Activated T-helper 17 cell treated with anti-CD3 and anti-CD28 coated beads, Interleukin-2, amount 50 U/mL, for 72 hours (primary cell): ENCODE results near the gene AOX1. TPM values are rescaled to one million over a fixed set of nuclear protein-coding genes. Genes with fewer than 3 reads are reported as not detected.

Experiments
- ATAC-seq: fragments of 150-1000 bp; cut with Tn5 transposase; replicated peaks from 2 replicates; pipeline ENCODE4 v1.10.0; 2021; ENCODE audit warnings: mild to moderate bottlenecking, moderate library complexity
- H3K27ac Mint-ChIP-seq: one replicate; pipeline ENCODE4 v1.8.0; 2022; ENCODE audit warnings: mixed read lengths
- H3K27me3 Mint-ChIP-seq: one replicate; pipeline ENCODE4 v1.8.0; 2022; ENCODE audit warnings: mixed read lengths
- H3K36me3 Mint-ChIP-seq: one replicate; pipeline ENCODE4 v1.8.0; 2022; ENCODE audit warnings: low read depth, mild to moderate bottlenecking, mixed read lengths
- H3K4me1 Mint-ChIP-seq: one replicate; pipeline ENCODE4 v1.8.0; 2022; ENCODE audit warnings: mixed read lengths
- H3K4me3 Mint-ChIP-seq: one replicate; pipeline ENCODE4 v1.8.0; 2022; ENCODE audit warnings: mild to moderate bottlenecking, mixed read lengths
- H3K9me3 Mint-ChIP-seq: one replicate; pipeline ENCODE4 v1.8.0; 2022; ENCODE audit warnings: mixed read lengths
- total RNA-seq, 2 donors: library from RNA; stranded (reverse); gene quantifications; one replicate each; pipeline ENCODE4 v1.2.3, GENCODE V29; 2022

AOX1 gene
- total RNA-seq, 2 donors from 2014 or later: 0.04 to 0.95 TPM

DNA sequence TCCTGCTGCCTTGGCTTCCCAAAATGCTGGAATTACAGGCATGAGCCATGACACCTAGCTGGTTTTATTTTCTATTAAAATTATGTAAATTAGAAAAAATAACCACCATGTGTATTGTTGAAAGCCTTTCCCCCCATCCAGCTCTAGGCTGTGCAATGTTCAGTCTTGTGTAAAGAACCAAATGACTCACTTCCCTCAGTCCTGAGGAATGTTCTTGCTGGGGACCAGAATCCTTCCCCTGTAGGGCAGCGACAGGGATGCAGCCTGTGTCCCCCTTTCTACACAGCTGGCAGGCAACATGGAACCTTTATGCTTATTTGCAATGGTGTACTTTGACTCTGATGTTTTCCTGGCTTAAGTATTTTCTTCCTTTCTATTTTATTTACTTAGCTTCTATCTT lies 29.4 kb downstream of the AOX1 start:
- Mint-ChIP-seq H3K27ac (no peak overlapping the region), H3K4me1 (peaks cover 10% of the 10 kb centered on the region), H3K9me3 (no peaks in the 10 kb centered on the region), H3K36me3 (no peaks in the 10 kb centered on the region), H3K27me3 (peaks cover 13% of the 10 kb centered on the region), H3K4me3 (no peak overlapping the region)
- no peak for ATAC-seq

GRCh38 chr2:200616193-200616592 lies 30.4 kb downstream of the AOX1 start:
- H3K27me3 Mint-ChIP-seq: peaks cover 13% of the 10 kb centered on the region
- no peaks in the 10 kb centered on the region for H3K36me3 Mint-ChIP-seq
- ATAC-seq: no peak
- H3K9me3 Mint-ChIP-seq: no peaks in the 10 kb centered on the region
- peaks cover 10% of the 10 kb centered on the region for H3K4me1 Mint-ChIP-seq
- H3K4me3 Mint-ChIP-seq: no peak overlapping the region
- H3K27ac Mint-ChIP-seq: no peak overlapping the region

GRCh38 chr2:200616656-200617055 lies 30.8 kb downstream of the AOX1 start:
- no peak for ATAC-seq
- Mint-ChIP-seq H3K4me3 (no peak overlapping the region), H3K9me3 (no peaks in the 10 kb centered on the region), H3K27me3 (peaks cover 13% of the 10 kb centered on the region), H3K36me3 (no peaks in the 10 kb centered on the region), H3K4me1 (peaks cover 10% of the 10 kb centered on the region), H3K27ac (no peak overlapping the region)

- no peaks in the 10 kb centered on the region for H3K36me3 Mint-ChIP-seq
These were observed 31.6 kb downstream of the AOX1 start for GRCh38 chr2:200617156-200618053.

DNA sequence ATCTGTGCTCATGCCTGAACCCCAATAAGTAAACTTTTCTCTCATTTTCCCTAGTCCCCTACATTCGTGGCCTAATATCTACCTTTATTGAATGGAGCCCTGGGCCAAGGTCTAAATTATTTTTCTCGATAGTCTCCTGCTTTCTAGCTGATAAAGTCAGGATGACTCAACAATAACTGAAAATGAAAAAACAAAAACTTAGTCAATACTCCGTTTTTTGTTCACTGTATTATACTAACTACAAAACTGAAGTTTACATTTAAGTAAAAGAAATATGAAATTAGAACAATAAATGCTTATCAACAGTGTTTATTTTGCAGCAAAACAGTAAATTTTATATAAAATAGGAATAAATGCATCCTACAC lies 32.2 kb downstream of the AOX1 start:
- Mint-ChIP-seq H3K9me3 (no peaks in the 10 kb centered on the region), H3K4me3 (no peak overlapping the region)
- ATAC-seq: peak; percentile 20

More at GRCh38 chr2:200617156-200618053, 31.6 kb downstream of the AOX1 start:
- ATAC-seq: peak; percentile 8
- H3K4me3 Mint-ChIP-seq: no peak overlapping the region
- H3K27ac Mint-ChIP-seq: no peak overlapping the region
- H3K9me3 Mint-ChIP-seq: no peaks in the 10 kb centered on the region
- H3K4me1 Mint-ChIP-seq: peaks cover 10% of the 10 kb centered on the region
- H3K27me3 Mint-ChIP-seq: peaks cover 9% of the 10 kb centered on the region

DNA sequence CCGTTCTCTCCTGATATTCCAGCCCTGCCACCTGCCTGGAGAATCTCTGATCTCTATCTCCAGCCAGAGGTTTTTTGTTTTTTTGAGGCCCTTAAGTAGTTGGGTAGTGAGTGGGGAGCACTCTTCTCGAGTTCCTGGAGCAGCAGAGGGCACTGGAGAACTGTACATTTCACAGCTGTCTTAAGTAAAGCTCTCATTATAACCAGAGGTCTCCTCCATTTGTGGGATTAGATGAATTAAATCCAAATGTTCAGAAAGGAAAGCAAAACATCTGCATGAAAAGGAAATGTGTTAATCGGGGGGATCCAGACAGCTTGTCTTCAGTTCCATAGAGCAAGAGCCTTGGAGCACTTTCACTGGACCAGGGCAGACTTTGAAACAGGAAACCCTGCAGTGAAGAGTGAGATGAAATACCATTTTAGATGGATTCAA lies 32.8 kb downstream of the AOX1 start:
- H3K4me3 Mint-ChIP-seq: no peak overlapping the region
- peaks cover 10% of the 10 kb centered on the region for H3K4me1 Mint-ChIP-seq
- peak overlapping the region; percentile 16 for H3K27ac Mint-ChIP-seq

More for the DNA sequence above, 32.2 kb downstream of the AOX1 start:
- no peaks in the 10 kb centered on the region for H3K36me3 Mint-ChIP-seq
- H3K27me3 Mint-ChIP-seq: peaks cover 9% of the 10 kb centered on the region
- peaks cover 10% of the 10 kb centered on the region for H3K4me1 Mint-ChIP-seq
- no peak overlapping the region for H3K27ac Mint-ChIP-seq

DNA sequence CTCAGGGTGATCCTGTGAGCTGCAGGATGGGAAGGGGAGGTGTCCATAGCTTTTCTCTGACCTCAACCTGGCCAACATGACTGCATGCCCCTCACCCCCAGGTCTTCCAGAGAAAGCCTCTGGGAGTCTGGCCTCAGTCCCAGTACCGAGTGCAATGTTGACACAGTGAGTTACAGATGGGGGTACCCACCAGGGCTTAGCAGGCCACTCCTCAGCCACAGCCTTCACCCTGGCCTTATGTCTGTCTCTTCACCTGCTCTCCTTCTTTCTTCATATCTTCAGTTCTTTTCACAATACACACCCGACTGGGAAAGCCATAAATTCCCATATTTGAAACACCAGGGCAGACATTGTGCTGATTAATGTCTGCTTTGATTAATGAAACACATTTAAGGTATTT lies 33.5 kb downstream of the AOX1 start:
- peaks cover 12% of the 10 kb centered on the region for H3K27me3 Mint-ChIP-seq

More for the DNA sequence above, 32.8 kb downstream of the AOX1 start:
- peaks cover 9% of the 10 kb centered on the region for H3K27me3 Mint-ChIP-seq
- ATAC-seq: no peak
- H3K36me3 Mint-ChIP-seq: no peaks in the 10 kb centered on the region
- H3K9me3 Mint-ChIP-seq: no peaks in the 10 kb centered on the region

DNA sequence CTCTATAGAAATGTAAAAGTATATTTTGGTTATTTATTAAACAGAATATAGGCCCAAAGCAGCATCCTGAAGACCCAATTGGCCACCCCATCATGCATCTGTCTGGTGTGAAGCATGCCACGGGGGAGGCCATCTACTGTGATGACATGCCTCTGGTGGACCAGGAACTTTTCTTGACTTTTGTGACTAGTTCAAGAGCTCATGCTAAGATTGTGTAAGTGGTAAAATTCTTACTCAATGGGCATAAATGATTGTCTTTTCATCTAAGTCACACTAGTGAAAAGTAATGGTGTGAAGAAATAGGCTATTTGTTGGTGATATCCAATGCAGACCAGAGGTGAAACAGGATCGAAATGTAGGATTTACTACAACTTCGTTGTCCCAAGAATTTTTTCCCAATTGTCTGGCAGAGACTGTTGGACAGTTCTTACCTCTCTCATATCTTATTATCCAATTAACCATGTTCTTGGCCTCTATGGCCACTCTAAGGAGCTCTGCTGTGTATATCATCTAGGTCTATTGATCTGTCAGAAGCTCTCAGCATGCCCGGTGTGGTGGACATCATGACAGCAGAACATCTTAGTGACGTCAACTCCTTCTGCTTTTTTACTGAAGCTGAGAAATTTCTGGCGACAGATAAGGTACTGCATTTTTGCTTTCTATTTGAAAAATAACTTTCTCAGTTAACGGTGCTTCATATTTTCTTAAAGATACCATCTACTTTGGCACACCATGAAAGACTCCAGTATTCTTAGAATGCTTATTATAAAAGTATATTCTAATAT lies 35.0 kb downstream of the AOX1 start:
- no peak for ATAC-seq
- peaks cover 13% of the 10 kb centered on the region for H3K27me3 Mint-ChIP-seq
- H3K4me3 Mint-ChIP-seq: no peak overlapping the region
- no peak overlapping the region for H3K27ac Mint-ChIP-seq
- no peaks in the 10 kb centered on the region for H3K9me3 Mint-ChIP-seq
- peaks cover 5% of the 10 kb centered on the region for H3K4me1 Mint-ChIP-seq
- no peaks in the 10 kb centered on the region for H3K36me3 Mint-ChIP-seq

More for the DNA sequence above, 33.5 kb downstream of the AOX1 start:
- peaks cover 8% of the 10 kb centered on the region for H3K4me1 Mint-ChIP-seq
- no peaks in the 10 kb centered on the region for H3K36me3 Mint-ChIP-seq
- H3K27ac Mint-ChIP-seq: peak overlapping the region; percentile 16
- no peak for ATAC-seq
- H3K9me3 Mint-ChIP-seq: no peaks in the 10 kb centered on the region
- no peak overlapping the region for H3K4me3 Mint-ChIP-seq

DNA sequence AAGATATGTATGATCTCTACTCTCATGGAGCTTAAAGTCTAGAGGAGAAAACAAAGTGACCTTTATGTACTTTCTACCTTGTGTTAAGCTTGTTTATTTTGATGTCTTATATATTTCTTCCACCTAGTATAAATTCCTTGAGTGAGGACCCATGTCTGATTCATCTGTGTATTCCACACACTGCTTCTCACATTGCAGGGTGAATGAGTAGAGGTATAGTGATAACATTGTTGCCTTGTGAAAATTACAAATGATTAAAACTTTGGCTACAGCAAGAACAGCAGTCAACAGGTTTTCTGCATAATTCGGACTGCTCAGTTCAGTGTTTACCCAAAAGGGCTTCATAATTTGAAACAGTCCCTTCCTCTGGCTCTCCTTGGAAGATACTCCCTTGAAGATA lies 36.3 kb downstream of the AOX1 start:
- peak; percentile 26 for ATAC-seq
- peaks cover 5% of the 10 kb centered on the region for H3K4me1 Mint-ChIP-seq
- H3K36me3 Mint-ChIP-seq: no peaks in the 10 kb centered on the region
- peaks cover 14% of the 10 kb centered on the region for H3K27me3 Mint-ChIP-seq
- H3K4me3 Mint-ChIP-seq: no peak overlapping the region
- H3K9me3 Mint-ChIP-seq: no peaks in the 10 kb centered on the region
- H3K27ac Mint-ChIP-seq: no peak overlapping the region

DNA sequence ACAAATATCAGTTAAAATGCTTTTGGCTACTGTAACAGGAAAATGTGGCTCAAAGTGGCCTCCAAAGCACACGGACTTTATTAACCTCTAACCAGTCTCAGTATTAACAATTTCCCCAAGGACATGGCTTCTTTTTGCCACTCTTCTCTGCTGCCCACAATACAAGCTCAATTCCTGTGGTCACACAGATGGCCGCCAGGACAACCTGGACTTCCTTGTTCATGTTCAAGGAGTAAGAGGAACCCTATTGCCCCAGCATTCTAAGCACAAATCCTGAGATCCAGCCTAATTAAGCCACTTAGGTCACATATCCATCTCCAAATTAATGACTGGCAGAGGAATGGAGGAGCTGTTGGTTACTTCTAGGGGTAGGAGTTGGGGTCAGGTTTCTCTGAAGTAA lies 38.2 kb downstream of the AOX1 start:
- no peak overlapping the region for H3K4me3 Mint-ChIP-seq
- ATAC-seq: no peak
- H3K9me3 Mint-ChIP-seq: no peaks in the 10 kb centered on the region
- H3K27ac Mint-ChIP-seq: no peak overlapping the region
- H3K27me3 Mint-ChIP-seq: peaks cover 16% of the 10 kb centered on the region
- H3K4me1 Mint-ChIP-seq: no peaks in the 10 kb centered on the region
- H3K36me3 Mint-ChIP-seq: no peaks in the 10 kb centered on the region

DNA sequence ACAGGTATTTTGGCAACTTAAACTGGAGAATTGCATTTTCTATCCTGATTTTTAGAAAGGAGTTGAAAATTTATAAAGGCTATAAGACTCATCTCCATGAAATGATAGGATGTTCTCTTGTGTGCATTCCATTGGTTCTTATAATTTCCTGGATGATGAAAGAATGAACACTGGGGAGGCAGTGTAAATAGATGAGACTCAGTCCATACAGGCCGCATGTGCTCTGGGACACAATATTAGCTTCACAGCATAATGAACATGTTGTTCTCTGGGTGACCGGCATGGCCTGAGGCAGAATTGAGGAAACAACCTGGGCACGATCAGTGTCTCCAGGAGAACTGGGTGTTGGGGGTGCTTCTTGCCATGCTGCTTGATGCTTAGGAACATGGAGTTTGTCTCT lies 38.8 kb downstream of the AOX1 start:
- H3K27ac Mint-ChIP-seq: no peak overlapping the region
- H3K4me1 Mint-ChIP-seq: no peaks in the 10 kb centered on the region
- H3K36me3 Mint-ChIP-seq: no peaks in the 10 kb centered on the region
- H3K27me3 Mint-ChIP-seq: peaks cover 16% of the 10 kb centered on the region
- no peaks in the 10 kb centered on the region for H3K9me3 Mint-ChIP-seq
- no peak overlapping the region for H3K4me3 Mint-ChIP-seq
- ATAC-seq: no peak

DNA sequence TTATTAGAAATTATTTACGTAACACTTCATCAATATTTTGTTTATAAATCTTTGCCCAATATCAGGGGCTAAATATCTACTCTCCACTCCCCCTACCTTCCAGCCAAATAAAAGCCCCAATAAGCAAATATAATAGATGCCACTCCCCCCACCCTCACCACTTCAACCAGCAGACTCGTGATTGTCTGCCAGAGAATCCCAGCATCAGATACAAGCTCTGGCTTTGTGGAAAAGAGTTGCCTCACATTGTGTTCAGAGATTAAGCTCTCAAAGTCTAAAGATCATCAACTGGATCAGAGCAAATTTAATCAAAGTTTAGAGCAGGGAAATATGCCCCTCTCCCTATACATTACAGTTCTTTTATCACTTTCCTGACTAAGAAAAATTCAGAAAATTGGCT lies 39.5 kb downstream of the AOX1 start:
- H3K9me3 Mint-ChIP-seq: no peaks in the 10 kb centered on the region
- H3K4me3 Mint-ChIP-seq: no peak overlapping the region
- H3K27me3 Mint-ChIP-seq: peaks cover 16% of the 10 kb centered on the region
- no peaks in the 10 kb centered on the region for H3K4me1 Mint-ChIP-seq
- H3K27ac Mint-ChIP-seq: no peak overlapping the region
- ATAC-seq: no peak
- no peaks in the 10 kb centered on the region for H3K36me3 Mint-ChIP-seq

DNA sequence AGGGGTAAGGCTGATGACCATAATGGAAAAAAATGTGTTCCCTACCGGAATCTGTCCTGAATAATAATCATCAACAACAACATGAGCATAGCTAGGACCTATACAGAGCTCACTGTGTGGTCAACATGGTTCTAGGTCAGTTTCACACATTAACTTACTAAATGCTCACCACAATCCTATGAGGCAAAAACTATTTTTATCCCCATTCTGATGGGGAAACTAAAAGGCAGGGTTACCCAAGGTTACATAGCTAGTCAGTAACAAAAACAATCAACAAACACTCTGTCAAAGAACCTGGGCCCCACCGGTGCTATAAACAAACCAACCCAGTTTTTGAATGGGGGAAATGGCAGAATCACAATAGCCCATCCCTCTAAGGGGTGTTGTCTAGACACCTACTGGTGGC lies 40.1 kb downstream of the AOX1 start:
- ATAC-seq: no peak
- peaks cover 16% of the 10 kb centered on the region for H3K27me3 Mint-ChIP-seq
- no peaks in the 10 kb centered on the region for H3K9me3 Mint-ChIP-seq
- no peak overlapping the region for H3K27ac Mint-ChIP-seq
- no peaks in the 10 kb centered on the region for H3K36me3 Mint-ChIP-seq
- H3K4me1 Mint-ChIP-seq: no peaks in the 10 kb centered on the region
- no peak overlapping the region for H3K4me3 Mint-ChIP-seq

GRCh38 chr2:200627110-200627770 lies 41.4 kb downstream of the AOX1 start:
- Mint-ChIP-seq H3K4me3 (no peak overlapping the region), H3K36me3 (no peaks in the 10 kb centered on the region), H3K4me1 (no peaks in the 10 kb centered on the region), H3K27me3 (peaks cover 16% of the 10 kb centered on the region), H3K9me3 (no peaks in the 10 kb centered on the region), H3K27ac (no peak overlapping the region)
- no peak for ATAC-seq
